GM12891 (cell line): ENCODE measurements around the gene EDNRA.

Experiments
- POLR2A ChIP-seq: IDR thresholded peaks from 2 replicates; pipeline ENCODE4 v1.6.1; 2011; ENCODE audit warnings: low read depth, low read length, control low read depth
- POLR2AphosphoS5 ChIP-seq: IDR thresholded peaks from 2 replicates; pipeline ENCODE4 v1.6.1; 2011; ENCODE audit warnings: low read depth, low read length, control low read depth
- SPI1 ChIP-seq: IDR thresholded peaks from 2 replicates; pipeline ENCODE4 v1.6.1; 2011; ENCODE audit warnings: low read depth, low read length, control low read depth
- TAF1 ChIP-seq: IDR thresholded peaks from 2 replicates; pipeline ENCODE4 v1.6.1; 2011; ENCODE audit warnings: low read depth, low read length, control low read depth

- TF ChIP-seq TAF1, result no peak
- TF ChIP-seq POLR2AphosphoS5, result no peak
- no peak for TF ChIP-seq SPI1
- TF ChIP-seq POLR2A, result no peak
Observed at GRCh38 chr4:147518846-147519767, 38.2 kb downstream of the EDNRA start.
